GM12891 (cell line): ENCODE measurements around the gene ADCY5.

Experiments
- PAX5 ChIP-seq: IDR thresholded peaks from 2 replicates; pipeline ENCODE4 v1.6.1; 2011; ENCODE audit warnings: low read length, moderate library complexity, mild to moderate bottlenecking; ENCODE audit not compliant: insufficient read depth, severe bottlenecking
- POLR2A ChIP-seq: IDR thresholded peaks from 2 replicates; pipeline ENCODE4 v1.6.1; 2011; ENCODE audit warnings: low read depth, low read length, control low read depth
- POLR2AphosphoS5 ChIP-seq: IDR thresholded peaks from 2 replicates; pipeline ENCODE4 v1.6.1; 2011; ENCODE audit warnings: low read depth, low read length, control low read depth
- POU2F2 ChIP-seq: IDR thresholded peaks from 2 replicates; pipeline ENCODE4 v1.6.1; 2011; ENCODE audit warnings: low read depth, mild to moderate bottlenecking, control low read depth, low read length, moderate library complexity
- SPI1 ChIP-seq: IDR thresholded peaks from 2 replicates; pipeline ENCODE4 v1.6.1; 2011; ENCODE audit warnings: low read depth, low read length, control low read depth
- TAF1 ChIP-seq: IDR thresholded peaks from 2 replicates; pipeline ENCODE4 v1.6.1; 2011; ENCODE audit warnings: low read depth, low read length, control low read depth

GRCh38 chr3:123446210-123446609 is 2.7 kb downstream of the ADCY5 start:
- TF ChIP-seq SPI1 = no peak
- TF ChIP-seq POLR2AphosphoS5 = no peak
- TF ChIP-seq TAF1 = no peak
- no peak for TF ChIP-seq POLR2A
- TF ChIP-seq PAX5 = no peak
- no peak for TF ChIP-seq POU2F2
